SJCRH30 (cell line): Measurements from ENCODE around the gene SOX9. TPM values are rescaled to one million over a fixed set of nuclear protein-coding genes. Genes with fewer than 3 reads are reported as not detected.
"Not testable (repeated sequence)": the region's sequence is repeated elsewhere in the genome, so short reads cannot be mapped to it uniquely, and the experiment has no call there.

Experiments
- DNase-seq, 2 experiments: peaks; one replicate each; pipeline ENCODE4 v3.0.0-alpha.2; 2015 to 2020
- H3K27ac ChIP-seq: fragments of 250-450 bp; sonication (Bioruptor Pico); 2 replicates; pipeline ENCODE4 v1.5.1; 2020; ENCODE audit warnings: mild to moderate bottlenecking, moderate library complexity
- H3K27me3 ChIP-seq: fragments of 250-450 bp; sonication (Bioruptor Pico); 2 replicates; pipeline ENCODE4 v1.5.1; 2020; ENCODE audit warnings: mild to moderate bottlenecking, moderate library complexity
- H3K36me3 ChIP-seq: fragments of 250-450 bp; sonication (Bioruptor Pico); 2 replicates; pipeline ENCODE4 v1.5.1; 2020; ENCODE audit warnings: mild to moderate bottlenecking, moderate library complexity
- H3K4me1 ChIP-seq: fragments of 250-450 bp; sonication (Bioruptor Pico); 2 replicates; pipeline ENCODE4 v1.5.1; 2020; ENCODE audit warnings: mild to moderate bottlenecking, moderate library complexity
- H3K4me3 ChIP-seq: fragments of 250-450 bp; sonication (Bioruptor Pico); 2 replicates; pipeline ENCODE4 v1.5.1; 2020; ENCODE audit warnings: mild to moderate bottlenecking, moderate library complexity
- H3K9me3 ChIP-seq: fragments of 250-450 bp; sonication (Bioruptor Pico); replicated peaks from 2 replicates; pipeline ENCODE4 v1.5.1; 2020; ENCODE audit warnings: mild to moderate bottlenecking, moderate library complexity
- total RNA-seq: library from RNA; depleted of rRNA; stranded (reverse); fragments of >200 nt; shearing (Covaris generic); gene quantifications from 2 replicates; pipeline ENCODE4 v1.2.3, GENCODE V29; 2014

SOX9 gene
- total RNA-seq, 1 experiment from 2014 or later, result 104 TPM

GRCh38 chr17:72101526-72101925, 19.3 kb upstream of the SOX9 start:
- Histone ChIP-seq H3K27me3 (no peaks in the 10 kb centered on the region), H3K4me3 (no peak overlapping the region), H3K27ac (no peak overlapping the region), H3K4me1 (no peaks in the 10 kb centered on the region), H3K9me3 (no peaks in the 10 kb centered on the region; the same call in 1 of the 2 replicates), H3K36me3 (no peaks in the 10 kb centered on the region)
- DNase-seq, result no peak

DNA sequence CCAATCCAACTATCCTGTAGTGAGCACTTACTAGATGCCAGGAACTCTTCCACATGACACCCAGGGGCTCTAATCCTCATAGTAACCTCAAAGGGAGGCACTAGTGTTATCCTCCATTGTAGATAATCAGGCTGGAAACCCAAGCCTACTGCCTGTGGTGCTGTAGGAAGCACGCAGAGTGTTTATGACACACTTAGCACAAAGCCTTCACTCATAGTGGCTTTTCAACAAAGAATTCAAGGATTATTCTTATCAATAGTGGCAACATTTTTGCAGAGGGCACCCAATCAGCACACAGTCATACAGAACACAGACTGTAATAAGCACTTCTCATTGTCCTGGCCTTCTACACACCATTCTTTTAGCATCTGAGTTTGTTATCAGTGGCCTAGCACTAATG, 18.5 kb upstream of the SOX9 start:
- Histone ChIP-seq H3K27me3 (no peaks in the 10 kb centered on the region), H3K9me3 (no peaks in the 10 kb centered on the region; the same call in 1 of the 2 replicates), H3K36me3 (no peaks in the 10 kb centered on the region), H3K4me1 (no peaks in the 10 kb centered on the region), H3K27ac (no peak overlapping the region), H3K4me3 (no peak overlapping the region)
- DNase-seq, result no peak

DNA sequence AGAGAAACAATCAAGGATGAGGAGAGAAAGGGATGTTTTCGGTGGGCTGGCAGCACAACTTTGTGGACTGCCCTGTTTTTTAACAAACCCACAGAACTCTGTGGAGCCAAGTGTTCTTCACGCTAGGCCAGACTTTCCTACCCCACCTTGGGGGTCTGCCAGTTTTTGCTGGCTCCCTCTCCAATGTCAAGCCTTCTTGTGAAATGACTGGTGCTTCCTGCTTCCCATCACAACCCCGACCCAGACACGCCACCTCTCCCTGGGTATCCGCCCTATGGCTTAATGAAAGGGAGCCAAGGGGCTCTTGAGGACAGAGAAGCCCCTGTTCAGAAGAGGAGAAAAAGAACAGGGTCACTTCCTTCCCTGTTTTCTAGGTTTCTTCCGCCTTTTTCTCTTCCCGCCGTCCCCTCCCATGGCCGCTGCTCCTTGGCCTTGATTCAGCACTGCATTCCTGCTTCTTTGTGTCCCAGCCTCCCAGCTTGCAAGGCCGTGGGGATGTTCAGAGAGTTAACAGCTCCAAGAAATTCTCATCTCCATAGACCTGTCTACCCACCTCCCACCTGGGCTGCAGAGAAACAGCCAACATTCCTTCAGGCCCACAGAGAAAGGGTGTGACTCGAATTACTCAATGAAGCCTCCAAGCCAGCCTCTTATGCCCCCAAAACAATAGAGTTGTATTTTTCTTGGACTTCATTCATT, 16.5 kb upstream of the SOX9 start:
- Histone ChIP-seq H3K9me3 (no peaks in the 10 kb centered on the region), H3K27ac (no peak overlapping the region), H3K36me3 (no peaks in the 10 kb centered on the region), H3K4me1 (no peaks in the 10 kb centered on the region), H3K27me3 (no peaks in the 10 kb centered on the region), H3K4me3 (no peak overlapping the region)
- DNase-seq, result no peak

- H3K4me1 ChIP-seq, result no peaks in the 10 kb centered on the region
- H3K27me3 ChIP-seq, result no peaks in the 10 kb centered on the region
- H3K4me3 ChIP-seq, result no peak overlapping the region
- H3K36me3 ChIP-seq, result no peaks in the 10 kb centered on the region
- no peak for DNase-seq
- no peaks in the 10 kb centered on the region for H3K9me3 ChIP-seq
- H3K27ac ChIP-seq, result no peak overlapping the region
Observed at GRCh38 chr17:72104863-72105234, 16.0 kb upstream of the SOX9 start.

DNA sequence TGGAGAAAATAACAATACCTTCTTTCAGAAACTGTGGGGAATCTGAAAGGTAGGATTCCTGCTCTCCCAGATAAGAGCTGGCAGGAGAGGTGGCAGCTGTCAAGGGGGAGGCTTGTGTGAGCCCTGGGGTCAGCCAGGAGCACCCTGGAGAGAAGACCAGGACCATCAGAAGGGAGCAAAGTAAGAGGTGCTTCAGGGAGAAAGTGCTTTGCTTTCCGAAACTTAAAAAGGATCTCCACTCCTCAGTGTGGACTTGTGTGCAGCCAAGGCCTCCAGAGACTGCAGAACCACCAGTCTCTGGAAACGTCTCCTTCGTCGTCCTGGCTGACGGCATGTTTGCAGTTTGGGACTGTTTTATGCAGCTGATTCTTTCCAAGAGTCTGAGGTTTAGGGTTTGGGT, 13.7 kb upstream of the SOX9 start:
- Histone ChIP-seq H3K9me3 (no peaks in the 10 kb centered on the region), H3K4me3 (no peak overlapping the region), H3K36me3 (no peaks in the 10 kb centered on the region), H3K27me3 (no peaks in the 10 kb centered on the region), H3K27ac (no peak overlapping the region), H3K4me1 (no peaks in the 10 kb centered on the region)
- DNase-seq, result no peak

- Histone ChIP-seq H3K4me3 (no peak overlapping the region), H3K27me3 (no peaks in the 10 kb centered on the region), H3K9me3 (no peaks in the 10 kb centered on the region), H3K27ac (no peak overlapping the region), H3K4me1 (no peaks in the 10 kb centered on the region), H3K36me3 (no peaks in the 10 kb centered on the region)
- DNase-seq, result no peak
Observed at GRCh38 chr17:72110231-72110941, 10.4 kb upstream of the SOX9 start.

DNA sequence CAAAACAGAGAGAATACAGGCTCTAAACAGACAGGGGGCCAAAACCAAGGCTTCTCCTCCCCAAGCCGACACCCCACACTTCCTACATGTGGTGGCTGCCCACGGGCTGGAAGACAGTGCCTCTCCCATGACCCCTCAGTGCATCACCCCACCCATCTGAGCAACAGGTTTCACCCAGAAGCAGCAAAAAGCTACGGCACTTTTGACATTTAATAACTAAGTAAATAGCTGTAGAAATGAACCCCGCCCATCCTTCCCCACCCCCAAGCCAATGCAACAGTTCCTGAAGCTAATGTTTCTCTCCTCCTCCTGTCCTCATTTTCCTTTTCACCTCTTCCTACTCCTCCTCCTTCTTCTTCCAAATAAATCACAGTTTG, 9.9 kb upstream of the SOX9 start:
- Histone ChIP-seq H3K9me3 (no peaks in the 10 kb centered on the region), H3K4me3 (no peak overlapping the region), H3K27me3 (no peaks in the 10 kb centered on the region), H3K36me3 (no peaks in the 10 kb centered on the region), H3K4me1 (no peaks in the 10 kb centered on the region), H3K27ac (no peak overlapping the region)
- no peak for DNase-seq

GRCh38 chr17:72111336-72111923, 9.4 kb upstream of the SOX9 start:
- no peaks in the 10 kb centered on the region for H3K36me3 ChIP-seq
- no peaks in the 10 kb centered on the region for H3K4me1 ChIP-seq
- no peak for DNase-seq
- H3K27me3 ChIP-seq, result no peaks in the 10 kb centered on the region
- H3K9me3 ChIP-seq, result no peaks in the 10 kb centered on the region
- H3K4me3 ChIP-seq, result no peak overlapping the region
- H3K27ac ChIP-seq, result no peak overlapping the region

DNA sequence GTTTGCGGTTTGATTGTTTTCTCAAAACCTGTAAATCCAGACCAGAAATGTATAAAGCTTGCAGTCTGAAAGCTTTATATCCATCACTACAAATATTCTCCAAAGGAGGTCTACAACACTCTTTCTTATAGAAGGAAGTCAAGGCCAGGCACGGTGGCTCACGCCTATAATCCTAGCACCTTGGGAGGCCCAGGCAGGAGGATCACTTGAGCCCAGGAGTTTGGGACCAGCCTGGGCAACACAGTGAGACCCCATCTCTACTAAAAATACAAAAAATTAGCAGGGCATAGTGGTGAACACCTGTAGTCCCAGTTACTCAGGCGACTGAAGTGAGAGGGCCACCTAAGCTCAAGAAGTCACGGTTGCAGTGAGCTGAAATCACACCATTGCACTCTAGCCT, 8.9 kb upstream of the SOX9 start:
- not testable (repeated sequence) for H3K4me1 ChIP-seq

GRCh38 chr17:72113751-72114150, 7.1 kb upstream of the SOX9 start:
- no peak overlapping the region for H3K27ac ChIP-seq
- no peak overlapping the region for H3K4me3 ChIP-seq
- DNase-seq, result no peak
- H3K9me3 ChIP-seq, result no peaks in the 10 kb centered on the region
- no peaks in the 10 kb centered on the region for H3K27me3 ChIP-seq
- H3K36me3 ChIP-seq, result no peaks in the 10 kb centered on the region
- H3K4me1 ChIP-seq, result no peaks in the 10 kb centered on the region

More for the DNA sequence above, 8.9 kb upstream of the SOX9 start:
- H3K27ac ChIP-seq, H3K27me3 ChIP-seq, DNase-seq, H3K36me3 ChIP-seq, H3K4me3 ChIP-seq, H3K9me3 ChIP-seq: not testable (repeated sequence)

DNA sequence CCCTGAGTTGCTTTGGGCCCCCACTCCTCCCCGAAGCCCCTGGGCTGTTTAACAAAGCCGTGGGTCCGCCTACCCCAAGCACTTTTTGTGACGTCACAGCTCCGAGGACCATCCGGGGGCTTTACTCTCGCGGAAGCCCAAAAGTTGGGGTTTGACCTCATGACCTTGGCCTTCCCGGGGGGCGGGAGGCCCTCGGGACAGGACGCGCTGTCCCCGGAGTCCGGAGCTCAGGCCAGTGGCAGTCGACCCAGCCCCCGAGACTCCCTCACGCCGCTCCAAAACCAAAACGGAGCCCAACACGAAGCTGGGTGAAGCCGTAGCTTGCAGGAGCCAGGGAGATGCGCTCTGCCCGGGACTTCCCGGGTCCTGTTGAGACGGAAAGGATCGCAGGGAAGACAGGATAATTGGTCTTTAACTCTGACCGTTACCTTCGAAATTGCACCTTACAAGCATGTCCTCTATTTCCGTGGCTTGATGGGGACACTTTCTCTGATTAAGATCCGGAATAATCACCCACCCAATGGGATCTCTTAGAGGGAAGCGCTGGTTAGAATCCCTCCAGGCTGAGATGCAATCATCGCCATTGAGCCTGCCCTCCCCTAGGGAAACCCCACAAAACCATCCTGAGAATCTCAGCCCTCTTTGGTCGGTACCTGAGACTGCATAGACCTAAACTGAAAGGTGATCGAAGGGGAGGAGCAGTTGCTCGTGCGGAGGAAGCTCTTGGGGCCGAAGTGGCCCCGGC, 4.9 kb upstream of the SOX9 start:
- H3K4me1 ChIP-seq, result peaks cover 2% of the 10 kb centered on the region; the same call in 1 of the 2 replicates
- H3K9me3 ChIP-seq, result no peaks in the 10 kb centered on the region
- no peaks in the 10 kb centered on the region for H3K36me3 ChIP-seq
- no peak overlapping the region for H3K4me3 ChIP-seq
- DNase-seq, result no peak
- H3K27ac ChIP-seq, result no peak overlapping the region
- H3K27me3 ChIP-seq, result no peaks in the 10 kb centered on the region

DNA sequence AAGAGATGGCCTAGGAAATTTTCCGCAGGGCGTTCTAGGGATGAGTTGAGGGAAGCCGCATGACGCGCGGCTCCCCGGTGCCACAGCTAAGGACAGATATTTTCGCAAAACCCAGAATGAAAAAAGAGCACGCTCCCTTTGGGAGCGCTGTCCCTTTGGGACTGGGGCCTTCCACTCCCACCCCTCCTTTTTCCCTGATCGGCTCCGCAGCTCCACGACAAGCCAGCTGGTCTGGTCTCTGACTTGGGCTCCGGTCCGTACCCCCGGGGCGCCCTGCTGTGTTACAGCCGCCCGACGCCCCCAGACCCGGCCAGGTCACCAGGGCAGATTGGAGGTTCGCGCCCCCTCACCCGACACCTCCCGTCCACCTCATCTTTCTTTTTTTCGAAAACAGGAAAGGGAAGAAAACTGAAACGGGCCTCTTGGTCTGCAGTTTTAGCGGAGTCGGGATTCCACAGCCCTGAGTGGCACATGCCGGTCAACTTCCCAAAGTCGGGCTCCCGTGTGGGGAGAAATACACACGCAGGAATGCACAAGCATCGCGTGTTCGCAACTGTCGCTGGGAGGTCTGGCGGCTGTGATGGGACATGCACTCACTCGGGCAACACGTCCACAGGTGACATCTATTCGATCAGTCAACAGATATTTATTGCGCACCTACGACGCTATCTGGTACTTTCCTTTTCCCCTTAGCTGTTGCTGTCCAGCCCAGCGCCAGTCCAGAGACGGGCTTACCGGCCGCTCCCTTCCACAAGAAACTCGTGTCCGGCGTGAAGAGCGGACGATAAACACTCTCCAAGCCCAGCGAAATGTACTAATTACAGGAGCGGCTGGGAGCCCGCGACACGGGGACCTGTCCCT, 3.9 kb upstream of the SOX9 start:
- H3K27me3 ChIP-seq, result no peaks in the 10 kb centered on the region
- peaks cover 2% of the 10 kb centered on the region; the same call in 1 of the 2 replicates for H3K4me1 ChIP-seq
- H3K36me3 ChIP-seq, result no peaks in the 10 kb centered on the region
- DNase-seq, result no peak
- H3K9me3 ChIP-seq, result no peaks in the 10 kb centered on the region
- H3K4me3 ChIP-seq, result no peak overlapping the region
- H3K27ac ChIP-seq, result no peak overlapping the region

- no peak overlapping the region for H3K27ac ChIP-seq
- H3K36me3 ChIP-seq, result peaks cover 3% of the 10 kb centered on the region
- no peak for DNase-seq
- H3K9me3 ChIP-seq, result no peaks in the 10 kb centered on the region
- H3K27me3 ChIP-seq, result no peaks in the 10 kb centered on the region
- peaks cover 2% of the 10 kb centered on the region; the same call in 1 of the 2 replicates for H3K4me1 ChIP-seq
- no peak overlapping the region for H3K4me3 ChIP-seq
Observed at GRCh38 chr17:72117535-72118334, 3.1 kb upstream of the SOX9 start.
